Stomach (tissue), 9 donors: Measurements from ENCODE around the gene CTF1. TPM values are rescaled to one million over a fixed set of nuclear protein-coding genes. Genes with fewer than 3 reads are reported as not detected.

Source experiments
- DNase-seq, 2 donors: peaks; one replicate each; pipeline versions ENCODE4 v3.0.0 to v3.0.0-alpha.2; 2013 to 2019
- H3K27ac ChIP-seq, 5 donors: fragments of 200-600 bp in 4 of 5; sonication (generic) in 4 of 5; one replicate each; pipeline ENCODE4 v1.5.1; 2013 to 2019; ENCODE audit warnings: mild to moderate bottlenecking in 1 of 5, moderate library complexity in 1 of 5
- H3K27me3 ChIP-seq, 3 donors: fragments of 200-600 bp; sonication (generic); one replicate each; pipeline ENCODE4 v1.5.1; 2017 to 2019; ENCODE audit warnings: mixed run types in 1 of 3
- H3K36me3 ChIP-seq, 4 donors: fragments of 200-600 bp; sonication (generic); 1 replicate in 3 of 4; 2 replicates in 1 of 4; pipeline ENCODE4 v1.5.1; 2016 to 2019
- H3K4me1 ChIP-seq, 4 donors: fragments of 200-600 bp; sonication (generic); one replicate each; pipeline ENCODE4 v1.5.1; 2016 to 2019
- H3K4me3 ChIP-seq, 4 donors: fragments of 200-600 bp; sonication (generic) in 3 of 4; one replicate each; pipeline ENCODE4 v1.5.1; 2016 to 2019; ENCODE audit warnings: mild to moderate bottlenecking in 1 of 4
- H3K9me3 ChIP-seq, 4 donors: fragments of 200-600 bp; sonication (generic); one replicate each; pipeline ENCODE4 v1.5.1; 2016 to 2019
- CTCF ChIP-seq, 7 experiments: fragments of 450-650 bp in 4 of 7; fragments of 200-600 bp in 3 of 7; sonication (generic) in 3 of 7; IDR thresholded peaks; one replicate each; pipeline ENCODE4 v1.5.1; 2016 to 2019; ENCODE audit warnings: antibody characterized with exemption in 7 of 7, control low read depth in 2 of 7, mild to moderate bottlenecking in 1 of 7
- EP300 ChIP-seq: sonication (generic); formaldehyde crosslinking; IDR thresholded peaks from one replicate; pipeline ENCODE4 v1.6.1; 2017; ENCODE audit warnings: antibody characterized with exemption
- POLR2A ChIP-seq, 4 donors: fragments of 450-650 bp; IDR thresholded peaks; one replicate each; pipeline ENCODE4 v1.6.1; 2016; ENCODE audit warnings: antibody characterized with exemption in 4 of 4, control low read depth in 2 of 4, mild to moderate bottlenecking in 1 of 4, moderate library complexity in 1 of 4
- POLR2AphosphoS5 ChIP-seq, 3 donors: sonication (generic); formaldehyde crosslinking; IDR thresholded peaks; one replicate each; pipeline ENCODE4 v1.6.1; 2016; ENCODE audit warnings: antibody characterized with exemption in 3 of 3
- whole genome bisulfite sequencing, 5 donors: extraction: QIAGEN DNeasy Blood & Tissue Kit in 3 of 5; methylation state at CpG; one replicate each; pipeline versions ENCODE4 v1.1.5 to v1.1.7; 2013 to 2018; 5-methylcytosine and 5-hydroxymethylcytosine counted together
- intact Hi-C: fragments of 100-400 bp; cut with DNase I; formaldehyde crosslinking; loops from one replicate; pipeline ENCODE4 v1.15.1; 2023; ENCODE audit warnings: low total_unique reads
- polyA plus RNA-seq, 3 donors: library from polyadenylated mRNA; stranded (reverse); fragments of 200-250 nt; gene quantifications; one replicate each; pipeline ENCODE4 v1.2.3, GENCODE V29; 2013
- total RNA-seq, 5 donors: library from RNA; depleted of rRNA; stranded (reverse); fragments of >200 nt; gene quantifications; one replicate each; pipeline versions ENCODE4 v1.1.0 to v1.2.3, GENCODE V29; 2014 to 2016
- donor health status: healthy with polysubstance abuse.
- donor health status: Bipolar disorder and iron deficiency.
- donor health status: healthy.

The CTF1 gene
- total and polyA plus RNA-seq, 8 donors = 0.29 to 4.5 (median 2.2) TPM; not detected in 2

GRCh38 chr16:30925995-30926811 lies 29.8 kb downstream of the CTF1 start:
- WGBS, 5 donors = 70 to 78% (median 72%) methylated on average over 10 of the region's 10 CpGs
- Histone ChIP-seq H3K4me1 (peaks cover 18 to 50% (median 36%) of the 10 kb centered on the region in 4 donors), H3K27me3 (no peaks in the 10 kb centered on the region), H3K9me3 (no peaks in the 10 kb centered on the region), H3K27ac (no peak overlapping the region), H3K36me3 (peaks cover 8 to 58% (median 54%) of the 10 kb centered on the region in 4 donors), H3K4me3 (no peak overlapping the region)
- intact Hi-C loops = no loop called here
- DNase-seq = no peak
- TF ChIP-seq POLR2A (IDR thresholded peaks at IDR 0.05) = no peak
- no peak for TF ChIP-seq CTCF (IDR thresholded peaks at IDR 0.05)

GRCh38 chr16:30926937-30927788 lies 30.7 kb downstream of the CTF1 start:
- no peak for TF ChIP-seq POLR2AphosphoS5 (IDR thresholded peaks at IDR 0.05)
- no peak for TF ChIP-seq POLR2A (IDR thresholded peaks at IDR 0.05)
- no peak for TF ChIP-seq EP300
- no peak for TF ChIP-seq CTCF (IDR thresholded peaks at IDR 0.05)
- DNase-seq = peak in 1 of 2 donors; percentile 28
- Histone ChIP-seq H3K4me3 (no peak overlapping the region), H3K4me1 (peaks cover 11 to 41% (median 28%) of the 10 kb centered on the region in 4 donors), H3K27me3 (no peaks in the 10 kb centered on the region), H3K27ac (peak overlapping the region in 2 of 5 donors; percentile 18 to 31), H3K9me3 (no peaks in the 10 kb centered on the region), H3K36me3 (peaks cover 10 to 67% (median 63%) of the 10 kb centered on the region in 4 donors)
- 87 to 93% (median 90%) methylated on average over 17 to 22 of the region's 22 CpGs for WGBS, 5 donors
- intact Hi-C loops = no loop called here

DNA sequence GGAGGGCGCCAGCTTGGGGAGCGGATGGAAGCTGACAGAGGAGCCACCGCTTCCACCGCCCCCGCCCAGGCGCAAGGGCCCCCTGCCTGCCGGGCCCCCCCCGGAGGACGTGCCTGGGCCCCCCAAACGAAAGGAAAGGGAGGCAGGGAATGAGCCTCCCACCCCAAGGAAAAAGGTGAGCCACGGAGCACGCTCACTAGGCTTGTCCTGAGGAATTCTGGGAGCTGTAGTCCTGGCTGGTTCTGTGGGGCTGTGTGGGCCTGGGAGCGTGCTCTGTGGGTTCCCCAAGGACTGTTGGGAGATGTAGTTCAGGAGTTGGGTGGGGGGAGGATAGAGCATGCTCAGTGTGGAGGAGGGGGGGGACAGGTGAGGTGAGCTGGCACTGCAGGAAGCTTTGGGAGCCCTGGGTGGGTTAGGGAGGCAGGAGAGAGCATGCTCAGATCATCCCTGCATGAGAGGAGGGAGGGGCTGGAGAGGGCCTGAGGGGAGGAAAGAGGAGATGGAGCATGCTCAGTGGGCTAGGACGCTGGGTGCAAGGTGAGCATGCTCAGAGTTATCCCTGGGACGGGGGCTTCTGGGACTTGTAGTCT lies 31.5 kb downstream of the CTF1 start:
- H3K36me3 ChIP-seq = peaks cover 15 to 74% (median 71%) of the 10 kb centered on the region in 4 donors
- WGBS, 5 donors = 53 to 66% (median 65%) methylated on average over 9 to 15 of the region's 15 CpGs
- intact Hi-C loops = no loop called here
- TF ChIP-seq CTCF (IDR thresholded peaks at IDR 0.05) (no peak), EP300 (no peak)
- H3K4me1 ChIP-seq = peaks cover 11 to 41% (median 28%) of the 10 kb centered on the region in 4 donors
- no peaks in the 10 kb centered on the region for H3K9me3 ChIP-seq
- peak in 1 of 2 donors; percentile 90 for DNase-seq
- no peaks in the 10 kb centered on the region for H3K27me3 ChIP-seq
- H3K4me3 ChIP-seq = no peak overlapping the region
- peak overlapping the region in 2 of 5 donors; percentile 18 to 31 for H3K27ac ChIP-seq

GRCh38 chr16:30928390-30928789 lies 32.0 kb downstream of the CTF1 start:
- Histone ChIP-seq H3K9me3 (no peaks in the 10 kb centered on the region), H3K36me3 (peaks cover 17 to 79% (median 76%) of the 10 kb centered on the region in 4 donors), H3K4me3 (no peak overlapping the region), H3K27me3 (no peaks in the 10 kb centered on the region), H3K4me1 (peaks cover 11 to 41% (median 28%) of the 10 kb centered on the region in 4 donors), H3K27ac (no peak overlapping the region)
- no peak for DNase-seq
- intact Hi-C loops = no loop called here
- no peak for TF ChIP-seq POLR2A (IDR thresholded peaks at IDR 0.05)
- TF ChIP-seq EP300 = no peak
- TF ChIP-seq POLR2AphosphoS5 (IDR thresholded peaks at IDR 0.05) = no peak
- TF ChIP-seq CTCF (IDR thresholded peaks at IDR 0.05) = no peak
- WGBS, 5 donors = 70 to 91% (median 86%) methylated on average over 9 to 11 of the region's 11 CpGs
